ENCODE measurements around the gene RASAL1. TPM values are rescaled to one million over a fixed set of nuclear protein-coding genes. Genes with fewer than 3 reads are reported as not detected.

RASAL1 gene
- total RNA-seq, 1 donor from 2014 or later, result 1.4 TPM

- no peak overlapping the region for H3K4me3 Mint-ChIP-seq
- peaks cover 7% of the 10 kb centered on the region for H3K4me1 Mint-ChIP-seq
- no peak overlapping the region for H3K4me2 ChIP-seq
- H3K9me3 ChIP-seq (ENCODE audit: low read depth), result no peaks in the 10 kb centered on the region
- H3K4me1 ChIP-seq, result no peaks in the 10 kb centered on the region
- TF ChIP-seq, protein P1, sequence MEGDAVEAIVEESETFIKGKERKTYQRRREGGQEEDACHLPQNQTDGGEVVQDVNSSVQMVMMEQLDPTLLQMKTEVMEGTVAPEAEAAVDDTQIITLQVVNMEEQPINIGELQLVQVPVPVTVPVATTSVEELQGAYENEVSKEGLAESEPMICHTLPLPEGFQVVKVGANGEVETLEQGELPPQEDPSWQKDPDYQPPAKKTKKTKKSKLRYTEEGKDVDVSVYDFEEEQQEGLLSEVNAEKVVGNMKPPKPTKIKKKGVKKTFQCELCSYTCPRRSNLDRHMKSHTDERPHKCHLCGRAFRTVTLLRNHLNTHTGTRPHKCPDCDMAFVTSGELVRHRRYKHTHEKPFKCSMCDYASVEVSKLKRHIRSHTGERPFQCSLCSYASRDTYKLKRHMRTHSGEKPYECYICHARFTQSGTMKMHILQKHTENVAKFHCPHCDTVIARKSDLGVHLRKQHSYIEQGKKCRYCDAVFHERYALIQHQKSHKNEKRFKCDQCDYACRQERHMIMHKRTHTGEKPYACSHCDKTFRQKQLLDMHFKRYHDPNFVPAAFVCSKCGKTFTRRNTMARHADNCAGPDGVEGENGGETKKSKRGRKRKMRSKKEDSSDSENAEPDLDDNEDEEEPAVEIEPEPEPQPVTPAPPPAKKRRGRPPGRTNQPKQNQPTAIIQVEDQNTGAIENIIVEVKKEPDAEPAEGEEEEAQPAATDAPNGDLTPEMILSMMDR (IDR thresholded peaks at IDR 0.05), result no peak
- no peaks in the 10 kb centered on the region for H3K36me3 Mint-ChIP-seq
- H3K79me2 ChIP-seq (ENCODE audit: low read depth), result no peaks in the 10 kb centered on the region
- H3K27me3 Mint-ChIP-seq (ENCODE audit: insufficient read depth, low read depth), result peaks cover 18% of the 10 kb centered on the region
- no peaks in the 10 kb centered on the region for H4K20me1 ChIP-seq (ENCODE audit: low read depth)
- no peak overlapping the region for H3K9ac ChIP-seq
- no peak overlapping the region for H3K27ac ChIP-seq
- no peaks in the 10 kb centered on the region for H3K9me3 Mint-ChIP-seq
- no peaks in the 10 kb centered on the region for H3F3A ChIP-seq (ENCODE audit: low read depth)
- no peaks in the 10 kb centered on the region for H3K36me3 ChIP-seq
- no peaks in the 10 kb centered on the region for H3K27me3 ChIP-seq
- peak overlapping the region; percentile 0 for H3K27ac Mint-ChIP-seq
- no peak overlapping the region for H2AFZ ChIP-seq (replicated peaks)
- DNase-seq (ENCODE audit: low spot score), result no peak
- no peak overlapping the region for H3K4me3 ChIP-seq
These were observed 24.3 kb downstream of the RASAL1 start for GRCh38 chr12:113111247-113111646.

DNA sequence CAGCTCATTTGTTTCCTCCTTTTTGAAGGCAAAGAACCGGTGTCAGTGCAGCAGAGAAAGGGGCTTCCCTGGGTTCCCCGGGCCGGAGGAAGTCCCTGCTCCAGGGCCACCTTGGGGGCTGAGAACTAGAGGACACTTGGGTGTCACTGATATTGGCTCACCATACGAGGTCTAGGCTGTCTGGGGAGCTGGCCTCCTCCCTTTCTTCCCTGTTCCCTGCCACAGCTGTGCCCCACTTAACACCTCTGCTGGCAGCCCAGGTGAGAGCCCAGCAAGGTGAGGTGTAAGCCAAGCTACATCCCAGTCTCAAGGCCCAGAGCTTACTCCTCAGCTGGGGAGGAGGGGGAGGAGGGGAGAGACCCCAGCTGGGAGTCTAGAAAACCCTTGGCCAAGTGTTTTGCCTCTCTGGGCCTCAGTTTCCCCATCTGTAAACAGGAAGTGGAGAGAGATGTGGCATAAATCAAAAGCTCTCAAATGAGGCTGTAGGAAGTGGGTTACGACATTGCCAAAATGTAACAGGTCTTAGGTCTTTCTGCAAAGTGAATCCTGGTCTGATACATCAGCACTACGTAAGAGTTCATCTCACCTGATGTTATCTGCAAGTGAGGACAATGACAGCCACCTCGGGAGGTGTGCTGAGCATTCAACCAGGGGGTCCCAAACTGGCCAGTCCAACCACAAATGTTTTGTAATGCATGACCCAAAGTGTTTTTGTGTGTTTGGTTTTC is 25.5 kb downstream of the RASAL1 start:
- no peaks in the 10 kb centered on the region for H3F3A ChIP-seq (ENCODE audit: low read depth)
- no peak overlapping the region for H3K4me2 ChIP-seq
- no peak for TF ChIP-seq EZH2phosphoT487 (IDR thresholded peaks at IDR 0.05)
- no peak for TF ChIP-seq EZH2 (IDR thresholded peaks at IDR 0.05)
- TF ChIP-seq, protein P1 (IDR thresholded peaks at IDR 0.05), result no peak
- no peaks in the 10 kb centered on the region for H3K4me1 ChIP-seq
- no peak overlapping the region for H3K27ac ChIP-seq
- H3K27me3 ChIP-seq, result peaks cover 3% of the 10 kb centered on the region
- no peaks in the 10 kb centered on the region for H3K36me3 ChIP-seq
- H3K9ac ChIP-seq, result no peak overlapping the region
- no peaks in the 10 kb centered on the region for H3K9me3 Mint-ChIP-seq
- H4K20me1 ChIP-seq (ENCODE audit: low read depth), result no peaks in the 10 kb centered on the region
- no peak overlapping the region for H3K4me3 ChIP-seq
- no peaks in the 10 kb centered on the region for H3K79me2 ChIP-seq (ENCODE audit: low read depth)
- peaks cover 22% of the 10 kb centered on the region for H3K27me3 Mint-ChIP-seq (ENCODE audit: insufficient read depth, low read depth)
- H3K9me3 ChIP-seq (ENCODE audit: low read depth), result no peaks in the 10 kb centered on the region
- no peak overlapping the region for H3K4me3 Mint-ChIP-seq
- no peak for DNase-seq (ENCODE audit: low spot score)
- H2AFZ ChIP-seq (replicated peaks), result no peak overlapping the region
- H3K36me3 Mint-ChIP-seq, result no peaks in the 10 kb centered on the region
- H3K4me1 Mint-ChIP-seq, result peaks cover 7% of the 10 kb centered on the region
- no peak overlapping the region for H3K27ac Mint-ChIP-seq

GRCh38 chr12:113109360-113109759 is 26.2 kb downstream of the RASAL1 start:
- H2AFZ ChIP-seq (replicated peaks), result no peak overlapping the region
- no peak overlapping the region for H3K9ac ChIP-seq
- H3K4me3 ChIP-seq, result no peak overlapping the region
- Mint-ChIP-seq H3K27ac (no peak overlapping the region), H3K9me3 (no peaks in the 10 kb centered on the region), H3K36me3 (no peaks in the 10 kb centered on the region), H3K4me1 (peaks cover 7% of the 10 kb centered on the region), H3K4me3 (no peak overlapping the region), H3K27me3 (ENCODE audit: insufficient read depth, low read depth) (peaks cover 24% of the 10 kb centered on the region)
- TF ChIP-seq EZH2 (IDR thresholded peaks at IDR 0.05), result no peak
- TF ChIP-seq EZH2phosphoT487 (IDR thresholded peaks at IDR 0.05), result no peak
- TF ChIP-seq, protein P1 (IDR thresholded peaks at IDR 0.05), result no peak
- H4K20me1 ChIP-seq (ENCODE audit: low read depth), result no peaks in the 10 kb centered on the region
- no peaks in the 10 kb centered on the region for H3K79me2 ChIP-seq (ENCODE audit: low read depth)
- no peaks in the 10 kb centered on the region for H3K9me3 ChIP-seq (ENCODE audit: low read depth)
- H3F3A ChIP-seq (ENCODE audit: low read depth), result no peaks in the 10 kb centered on the region
- H3K27ac ChIP-seq, result no peak overlapping the region
- DNase-seq (ENCODE audit: low spot score), result no peak
- H3K4me1 ChIP-seq, result no peaks in the 10 kb centered on the region
- peaks cover 8% of the 10 kb centered on the region for H3K27me3 ChIP-seq
- no peak overlapping the region for H3K4me2 ChIP-seq
- no peaks in the 10 kb centered on the region for H3K36me3 ChIP-seq
